ENCODE measurements around the gene PARD6A. TPM values are rescaled to one million over a fixed set of nuclear protein-coding genes. Genes with fewer than 3 reads are reported as not detected.

The PARD6A gene
- total RNA-seq, 2 donors from 2014 or later, result 21.1 to 22.8 TPM

GRCh38 chr16:67656344-67657016 is 4.3 kb upstream of the PARD6A start:
- TF ChIP-seq CTCF (IDR thresholded peaks at IDR 0.05), result no peak
- TF ChIP-seq POLR2A (IDR thresholded peaks at IDR 0.05), result no peak
- intact Hi-C loops (cut with DNase I), result loop anchor here (5.0 kb wide), 1 partner anchor 99 kb away; no protein-coding TSS in a partner anchor
- no peak for DNase-seq
- no peak for ATAC-seq
- 89% methylated on average over 9 of the region's 9 CpGs; no CpG with 5 or more reads in 1 of the 2 donors for WGBS, 2 donors
- H3K27ac ChIP-seq, result no peak overlapping the region
- peaks cover 0 to 13% of the 10 kb centered on the region in 2 donors for H3K27me3 ChIP-seq
- no peaks in the 10 kb centered on the region for H3K9me3 ChIP-seq
- no peak overlapping the region for H3K4me3 ChIP-seq
- no peaks in the 10 kb centered on the region for H3K36me3 ChIP-seq (replicated peaks in 1 of 2; ENCODE audit: insufficient read depth in 1 of 2, low read depth in 2 of 2)
- H3K4me1 ChIP-seq, result peaks cover 29% of the 10 kb centered on the region

DNA sequence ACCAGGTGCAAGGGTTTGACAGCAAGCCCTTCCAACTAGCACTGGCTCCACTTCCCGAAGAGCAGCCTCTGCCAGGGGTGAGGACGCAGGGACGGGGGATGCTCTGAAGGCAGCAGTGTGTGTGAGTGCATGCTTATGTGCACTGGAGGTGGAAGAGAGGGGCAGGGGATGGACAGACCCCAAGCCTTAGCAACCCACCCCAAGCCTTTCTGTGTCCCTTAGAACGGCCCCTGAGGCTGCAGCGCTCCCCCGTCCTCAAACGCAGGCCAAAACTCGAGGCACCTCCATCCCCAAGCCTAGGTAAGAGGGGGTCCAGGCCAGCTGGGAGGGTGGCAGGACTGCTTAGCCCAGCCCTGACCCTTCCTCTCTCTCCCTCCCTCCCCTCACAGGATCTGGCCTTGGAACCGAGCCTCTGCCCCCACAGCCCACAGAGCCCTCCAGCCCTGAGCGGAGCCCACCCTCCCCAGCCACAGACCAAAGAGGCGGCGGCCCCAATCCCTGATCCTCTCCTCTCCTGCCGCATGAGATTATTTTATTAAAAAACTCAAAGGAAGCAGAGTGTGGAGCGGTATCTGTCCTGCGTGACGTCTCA is 3.6 kb upstream of the PARD6A start:
- no peak overlapping the region for H3K4me3 ChIP-seq
- 95 to 97% methylated on average over 11 to 16 of the region's 16 CpGs for WGBS, 2 donors
- intact Hi-C loops (cut with DNase I), result loop anchor here (5.0 kb wide), 1 partner anchor 100 kb away; no protein-coding TSS in a partner anchor
- H3K27me3 ChIP-seq, result peaks cover 0 to 13% of the 10 kb centered on the region in 2 donors
- no peak for DNase-seq
- ATAC-seq, result no peak
- peaks cover 36% of the 10 kb centered on the region for H3K4me1 ChIP-seq
- H3K27ac ChIP-seq, result no peak overlapping the region
- no peaks in the 10 kb centered on the region for H3K36me3 ChIP-seq (replicated peaks in 1 of 2; ENCODE audit: insufficient read depth in 1 of 2, low read depth in 2 of 2)
- H3K9me3 ChIP-seq, result no peaks in the 10 kb centered on the region
- TF ChIP-seq POLR2A (IDR thresholded peaks at IDR 0.05), result no peak
- TF ChIP-seq CTCF (IDR thresholded peaks at IDR 0.05), result no peak

DNA sequence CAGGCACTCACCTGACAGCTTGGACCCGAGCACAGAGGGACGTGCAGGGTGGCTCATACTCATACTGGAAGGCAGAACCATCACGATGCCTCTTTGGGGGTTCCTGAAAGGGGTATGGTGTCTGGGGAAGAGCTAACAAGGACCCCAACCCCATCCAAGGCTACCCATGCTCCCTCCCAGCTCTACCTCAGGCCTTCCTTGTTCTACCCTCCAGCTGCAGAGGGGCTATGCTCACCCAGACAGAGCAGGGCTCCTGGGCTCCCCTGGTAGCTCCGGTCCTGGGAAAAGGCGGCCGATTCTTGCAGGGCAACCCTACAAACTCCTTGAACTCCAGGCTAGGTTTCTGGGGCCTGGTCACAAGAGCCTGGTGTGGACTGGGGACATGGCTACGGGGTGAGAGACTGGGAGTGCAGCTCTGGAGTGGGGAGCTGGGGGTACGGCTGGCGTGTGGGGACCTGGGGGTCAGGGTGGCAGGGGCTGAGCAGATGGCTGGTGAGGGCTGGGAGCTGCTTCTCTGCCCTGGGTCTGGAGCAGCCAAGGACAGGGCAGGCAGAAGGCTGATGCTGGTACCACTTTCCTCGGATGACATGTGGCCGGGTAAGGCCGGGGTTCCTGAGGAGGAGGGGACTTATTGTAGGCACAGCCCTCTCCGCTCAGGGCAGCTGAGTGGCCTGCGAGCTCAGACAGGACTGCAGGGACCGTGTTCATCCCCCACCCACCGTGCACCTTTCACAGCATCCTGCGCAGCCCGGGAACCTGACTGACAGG is 2.8 kb upstream of the PARD6A start:
- intact Hi-C loops (cut with DNase I), result loop anchor here (5.0 kb wide), 1 partner anchor 101 kb away; no protein-coding TSS in a partner anchor
- H3K36me3 ChIP-seq (replicated peaks in 1 of 2; ENCODE audit: insufficient read depth in 1 of 2, low read depth in 2 of 2), result no peaks in the 10 kb centered on the region
- H3K4me3 ChIP-seq, result no peak overlapping the region
- WGBS, 2 donors, result 88 to 89% methylated on average over 13 to 18 of the region's 18 CpGs
- H3K4me1 ChIP-seq, result peaks cover 44% of the 10 kb centered on the region
- ATAC-seq, result no peak
- no peak for TF ChIP-seq CTCF (IDR thresholded peaks at IDR 0.05)
- TF ChIP-seq POLR2A (IDR thresholded peaks at IDR 0.05), result no peak
- no peak for DNase-seq
- H3K27me3 ChIP-seq, result peaks cover 0 to 13% of the 10 kb centered on the region in 2 donors
- no peaks in the 10 kb centered on the region for H3K9me3 ChIP-seq
- H3K27ac ChIP-seq, result no peak overlapping the region

DNA sequence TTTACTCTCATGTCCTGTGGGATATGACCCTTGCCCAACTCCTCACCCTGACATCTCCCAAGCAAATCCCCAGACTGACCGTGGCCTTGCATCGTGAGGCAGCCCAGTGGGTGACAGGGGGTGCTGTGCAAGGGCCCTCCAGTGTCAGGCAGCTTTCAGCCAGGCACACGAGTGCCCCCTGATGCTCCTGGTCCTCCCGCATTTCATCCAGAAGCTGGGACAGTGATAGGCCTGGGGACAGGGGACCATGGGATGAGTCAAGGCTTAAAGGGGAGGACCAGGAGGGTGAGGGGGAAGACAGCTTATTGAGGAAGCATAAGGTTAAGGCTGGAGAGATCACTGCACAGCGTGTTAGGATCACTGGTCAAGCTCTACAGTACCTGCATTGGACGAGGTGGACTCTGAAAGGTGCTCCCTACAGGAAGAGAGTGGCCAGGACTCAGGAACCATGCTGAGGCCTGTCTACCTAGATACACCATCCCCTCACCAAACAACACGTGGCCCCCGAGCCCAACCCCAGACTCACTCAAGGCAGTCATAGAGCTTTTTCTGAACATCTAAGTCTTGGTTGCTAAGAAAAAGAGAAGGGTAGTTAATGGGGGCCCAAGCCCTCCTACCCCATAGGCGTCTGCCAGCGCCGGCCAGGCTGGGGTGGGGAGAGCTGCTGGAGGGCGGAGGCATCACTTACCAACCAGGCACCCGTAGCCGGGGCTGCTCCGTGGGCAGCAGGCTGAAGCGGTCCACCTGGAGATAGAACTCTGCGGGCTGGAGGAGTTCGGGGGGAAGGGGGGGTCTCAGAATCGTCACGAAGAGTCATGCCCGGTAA is 1.7 kb upstream of the PARD6A start:
- H3K27ac ChIP-seq, result no peak overlapping the region
- no peaks in the 10 kb centered on the region for H3K9me3 ChIP-seq
- H3K4me3 ChIP-seq, result peak overlapping the region; percentile 63 to 78
- ATAC-seq, result no peak
- H3K4me1 ChIP-seq, result peaks cover 46% of the 10 kb centered on the region
- intact Hi-C loops (cut with DNase I), result loop anchor here (5.0 kb wide), 1 partner anchor 102 kb away; no protein-coding TSS in a partner anchor
- no peak for DNase-seq
- H3K36me3 ChIP-seq (replicated peaks in 1 of 2; ENCODE audit: insufficient read depth in 1 of 2, low read depth in 2 of 2), result no peaks in the 10 kb centered on the region
- H3K27me3 ChIP-seq, result peaks cover 0 to 6% of the 10 kb centered on the region in 2 donors
- TF ChIP-seq POLR2A (IDR thresholded peaks at IDR 0.05) (no peak), CTCF (IDR thresholded peaks at IDR 0.05) (no peak)
- 37 to 38% methylated on average over 20 to 21 of the region's 21 CpGs for WGBS, 2 donors

All from body of pancreas (tissue), 4 donors.